Thyroid gland (tissue), 4 donors: ENCODE data around the gene ZBTB7C. TPM values are rescaled to one million over a fixed set of nuclear protein-coding genes. Genes with fewer than 3 reads are reported as not detected.

Experiments
- DNase-seq, 2 donors: peaks; one replicate each; pipeline ENCODE4 v3.0.0-alpha.2; 2019
- H3K27ac ChIP-seq, 3 donors: fragments of 200-600 bp; sonication (generic); 1 replicate in 2 of 3; 2 replicates in 1 of 3; pipeline ENCODE4 v1.5.1; 2016 to 2019; ENCODE audit warnings: mild to moderate bottlenecking in 1 of 3, moderate library complexity in 1 of 3
- H3K27me3 ChIP-seq: fragments of 200-600 bp; sonication (generic); one replicate; pipeline ENCODE4 v1.5.1; 2019
- H3K36me3 ChIP-seq, 2 donors: fragments of 200-600 bp; sonication (generic); one replicate each; pipeline ENCODE4 v1.5.1; 2016 to 2019
- H3K4me1 ChIP-seq, 2 donors: fragments of 200-600 bp; sonication (generic); one replicate each; pipeline ENCODE4 v1.5.1; 2017 to 2019
- H3K4me3 ChIP-seq, 3 donors: fragments of 200-600 bp; sonication (generic); replicated peaks in 1 of 3; 1 replicate in 2 of 3; 2 replicates in 1 of 3; pipeline ENCODE4 v1.5.1; 2016; ENCODE audit warnings: mild to moderate bottlenecking in 1 of 3
- H3K9me3 ChIP-seq: fragments of 200-600 bp; sonication (generic); one replicate; pipeline ENCODE4 v1.5.1; 2017
- POLR2A ChIP-seq, 2 donors: fragments of 450-650 bp; IDR thresholded peaks; one replicate each; pipeline ENCODE4 v1.6.1; 2017; ENCODE audit warnings: antibody characterized with exemption in 2 of 2, mild to moderate bottlenecking in 2 of 2, moderate library complexity in 1 of 2
- WGBS, 2 donors: methylation state at CpG; one replicate each; pipeline ENCODE4 v1.1.5; 2017; 5-methylcytosine and 5-hydroxymethylcytosine counted together
- intact Hi-C: fragments of 100-400 bp; cut with DNase I; formaldehyde crosslinking; loops from one replicate; pipeline ENCODE4 v1.15.1; 2023
- total RNA-seq, 4 donors: library from RNA; depleted of rRNA; stranded (reverse); fragments of >200 nt; gene quantifications; one replicate each; pipeline ENCODE4 v1.2.3, GENCODE V29; 2016
- TF ChIP-seq, protein P1 (sequence below), 6 experiments: fragments of 200-600 bp in 3 of 6; fragments of 450-650 bp in 3 of 6; sonication (generic) in 3 of 6; IDR thresholded peaks; one replicate each; pipeline ENCODE4 v1.5.1; 2016 to 2019; ENCODE audit warnings: antibody characterized with exemption in 6 of 6, mild to moderate bottlenecking in 2 of 6, inconsistent platforms in 1 of 6, moderate library complexity in 1 of 6

ZBTB7C gene
- total RNA-seq, 4 donors from 2014 or later = 41.7 to 66.7 (median 49.5) TPM

DNA sequence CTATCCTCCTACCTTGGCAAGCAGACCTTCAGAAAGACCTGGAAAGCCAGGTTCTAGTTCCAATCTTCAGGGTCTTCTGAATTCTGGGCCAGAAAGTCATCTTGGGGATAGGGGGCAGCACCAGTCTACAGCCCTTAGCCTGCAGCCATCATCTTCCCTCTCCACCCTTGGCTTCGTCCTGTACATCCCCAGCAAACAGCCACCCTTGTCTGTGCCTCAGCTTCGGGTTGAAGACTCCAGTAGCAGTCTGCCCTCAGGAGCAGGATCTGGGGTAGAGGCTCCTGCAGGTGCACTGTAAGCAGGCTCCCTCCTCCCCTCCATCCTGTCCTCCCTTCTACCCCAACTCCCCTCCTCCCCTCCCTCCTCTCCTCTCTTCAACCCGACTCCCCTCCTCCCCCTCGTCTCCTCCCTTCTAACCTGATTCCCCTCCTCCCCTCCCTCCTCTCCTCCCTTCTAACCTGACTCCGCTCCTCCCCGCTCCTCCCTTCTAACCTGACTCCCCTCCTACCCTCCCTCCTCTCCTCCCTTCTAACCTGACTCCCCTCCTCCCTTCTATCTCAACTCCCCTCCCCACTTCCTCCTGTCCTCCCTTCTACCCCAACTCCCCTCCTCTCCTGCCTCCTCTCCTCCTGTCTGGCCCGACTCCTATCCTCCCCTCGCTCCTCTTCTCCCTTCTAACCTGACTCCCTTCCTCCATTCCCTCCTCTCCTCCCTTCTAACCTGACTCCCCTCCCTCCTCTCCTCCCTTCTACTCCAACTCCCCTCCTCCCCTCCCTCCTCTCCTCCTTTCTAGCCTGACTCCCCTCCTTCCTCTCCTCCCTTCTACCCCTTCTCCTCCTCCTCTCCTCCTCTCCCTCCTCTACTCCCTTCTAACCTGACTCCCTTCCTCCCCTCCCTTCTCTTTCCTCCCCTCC, 388.6 kb downstream of the ZBTB7C start:
- no peak for DNase-seq
- TF ChIP-seq POLR2A (IDR thresholded peaks at IDR 0.05) = no peak
- TF ChIP-seq, protein P1, sequence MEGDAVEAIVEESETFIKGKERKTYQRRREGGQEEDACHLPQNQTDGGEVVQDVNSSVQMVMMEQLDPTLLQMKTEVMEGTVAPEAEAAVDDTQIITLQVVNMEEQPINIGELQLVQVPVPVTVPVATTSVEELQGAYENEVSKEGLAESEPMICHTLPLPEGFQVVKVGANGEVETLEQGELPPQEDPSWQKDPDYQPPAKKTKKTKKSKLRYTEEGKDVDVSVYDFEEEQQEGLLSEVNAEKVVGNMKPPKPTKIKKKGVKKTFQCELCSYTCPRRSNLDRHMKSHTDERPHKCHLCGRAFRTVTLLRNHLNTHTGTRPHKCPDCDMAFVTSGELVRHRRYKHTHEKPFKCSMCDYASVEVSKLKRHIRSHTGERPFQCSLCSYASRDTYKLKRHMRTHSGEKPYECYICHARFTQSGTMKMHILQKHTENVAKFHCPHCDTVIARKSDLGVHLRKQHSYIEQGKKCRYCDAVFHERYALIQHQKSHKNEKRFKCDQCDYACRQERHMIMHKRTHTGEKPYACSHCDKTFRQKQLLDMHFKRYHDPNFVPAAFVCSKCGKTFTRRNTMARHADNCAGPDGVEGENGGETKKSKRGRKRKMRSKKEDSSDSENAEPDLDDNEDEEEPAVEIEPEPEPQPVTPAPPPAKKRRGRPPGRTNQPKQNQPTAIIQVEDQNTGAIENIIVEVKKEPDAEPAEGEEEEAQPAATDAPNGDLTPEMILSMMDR (IDR thresholded peaks at IDR 0.05) = no peak
- H3K4me3 ChIP-seq = no peak overlapping the region
- H3K27me3 ChIP-seq = no peaks in the 10 kb centered on the region
- intact Hi-C loops = loop anchor here (2.0 to 5.0 kb wide), 2 partner anchors 244 to 427 kb away; no protein-coding TSS in a partner anchor
- peaks cover 10 to 27% of the 10 kb centered on the region in 2 donors for H3K4me1 ChIP-seq
- H3K9me3 ChIP-seq = no peaks in the 10 kb centered on the region
- no peak overlapping the region for H3K27ac ChIP-seq
- WGBS, 2 donors = 54 to 55% methylated on average over 8 of the region's 8 CpGs
- no peaks in the 10 kb centered on the region for H3K36me3 ChIP-seq

GRCh38 chr18:48019557-48020325, 389.4 kb downstream of the ZBTB7C start:
- Histone ChIP-seq H3K27me3 (no peaks in the 10 kb centered on the region), H3K27ac (no peak overlapping the region), H3K4me3 (no peak overlapping the region), H3K36me3 (no peaks in the 10 kb centered on the region), H3K4me1 (peaks cover 5 to 19% of the 10 kb centered on the region in 2 donors), H3K9me3 (no peaks in the 10 kb centered on the region)
- TF ChIP-seq POLR2A (IDR thresholded peaks at IDR 0.05) = no peak
- TF ChIP-seq, protein P1 (IDR thresholded peaks at IDR 0.05) = no peak
- WGBS, 2 donors = 80 to 84% methylated on average over 6 of the region's 6 CpGs
- no peak for DNase-seq
- intact Hi-C loops = loop anchor here (2.0 to 5.0 kb wide), 2 partner anchors 243 to 428 kb away; no protein-coding TSS in a partner anchor

GRCh38 chr18:48018851-48019250, 390.3 kb downstream of the ZBTB7C start:
- WGBS, 2 donors = 77 to 80% methylated on average over 3 of the region's 3 CpGs
- Histone ChIP-seq H3K27me3 (no peaks in the 10 kb centered on the region), H3K4me3 (no peak overlapping the region), H3K36me3 (no peaks in the 10 kb centered on the region), H3K9me3 (no peaks in the 10 kb centered on the region), H3K27ac (no peak overlapping the region), H3K4me1 (peaks cover under 1 to 10% of the 10 kb centered on the region in 2 donors)
- TF ChIP-seq, protein P1 (IDR thresholded peaks at IDR 0.05) = no peak
- TF ChIP-seq POLR2A (IDR thresholded peaks at IDR 0.05) = no peak
- intact Hi-C loops = no loop called here
- DNase-seq = no peak

DNA sequence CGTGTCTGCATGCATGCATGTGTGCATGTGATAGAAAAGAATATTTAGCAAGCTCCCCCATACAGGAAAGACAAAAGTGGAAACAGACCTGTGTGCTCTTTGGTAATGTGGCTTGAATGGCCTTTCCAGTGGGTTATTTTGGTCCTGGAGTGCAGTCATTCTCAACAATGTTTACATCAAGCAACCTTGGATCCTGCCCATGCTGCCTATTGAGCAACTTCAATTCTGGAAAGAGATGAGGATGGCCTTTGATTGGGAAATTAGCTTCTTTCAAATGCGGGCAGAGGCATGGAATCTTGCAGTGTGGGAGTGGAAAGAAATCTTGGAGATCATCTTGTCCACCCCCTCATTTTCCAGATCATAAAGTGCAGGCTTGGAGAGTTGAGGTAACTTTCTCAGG, 391.5 kb downstream of the ZBTB7C start:
- 81 to 89% methylated on average over 2 of the region's 2 CpGs for WGBS, 2 donors
- TF ChIP-seq POLR2A (IDR thresholded peaks at IDR 0.05) = no peak
- TF ChIP-seq, protein P1 (IDR thresholded peaks at IDR 0.05) = no peak
- no peaks in the 10 kb centered on the region for H3K4me1 ChIP-seq
- no peak overlapping the region for H3K27ac ChIP-seq
- intact Hi-C loops = no loop called here
- no peaks in the 10 kb centered on the region for H3K9me3 ChIP-seq
- no peak overlapping the region for H3K4me3 ChIP-seq
- no peaks in the 10 kb centered on the region for H3K36me3 ChIP-seq
- H3K27me3 ChIP-seq = no peaks in the 10 kb centered on the region
- no peak for DNase-seq
